Prostate gland (tissue), 2 donors: ENCODE measurements around the gene PARP14.

Experiments
- CTCF ChIP-seq, 4 experiments: fragments of 200-600 bp in 2 of 4; fragments of 450-650 bp in 2 of 4; sonication (generic) in 2 of 4; IDR thresholded peaks; 1 replicate in 3 of 4; 2 replicates in 1 of 4; pipeline ENCODE4 v1.5.1; 2016 to 2019; ENCODE audit warnings: antibody characterized with exemption in 4 of 4, mild to moderate bottlenecking in 2 of 4, moderate library complexity in 2 of 4
- POLR2A ChIP-seq: fragments of 450-650 bp; IDR thresholded peaks from one replicate; pipeline ENCODE4 v1.6.1; 2016; ENCODE audit warnings: antibody characterized with exemption, mild to moderate bottlenecking

GRCh38 chr3:122777563-122777962 lies 96.9 kb downstream of the PARP14 start:
- TF ChIP-seq POLR2A (no peak), CTCF (IDR thresholded peaks at IDR 0.05) (no peak)
